HG03342 (cell line): ENCODE data around the gene DCAF17.
"Not testable (repeated sequence)": the region's sequence is repeated elsewhere in the genome, so short reads cannot be mapped to it uniquely, and the experiment has no call there.

Experiments
- ATAC-seq: cut with Tn5 transposase; IDR thresholded peaks from one replicate; pipeline ENCODE4 v1.9.1; 2021; ENCODE audit warnings: mild to moderate bottlenecking, moderate library complexity; ENCODE audit not compliant: unreplicated experiment

The DCAF17 gene

DNA sequence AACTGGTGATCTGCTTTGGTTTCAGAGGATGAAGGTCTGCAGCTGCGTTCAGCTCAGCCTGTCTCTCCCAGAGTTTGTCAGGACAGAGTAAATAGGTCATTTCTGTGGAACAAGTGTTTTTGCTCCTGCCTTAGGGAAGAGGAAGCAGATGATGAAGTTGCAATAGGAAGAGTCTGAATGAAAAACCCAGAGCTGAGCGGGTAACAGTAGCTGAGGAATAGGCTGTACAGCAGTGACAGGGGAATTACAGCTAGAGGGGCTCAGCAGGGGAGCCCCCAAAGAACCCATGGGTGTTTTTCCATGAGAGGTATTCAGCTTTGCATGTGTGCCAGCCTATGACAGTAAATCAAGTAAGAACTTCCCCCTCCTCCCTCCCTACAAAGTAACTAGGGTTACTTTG is 78.0 kb downstream of the DCAF17 start:
- no peak for ATAC-seq

GRCh38 chr2:171512683-171513195 is 78.7 kb downstream of the DCAF17 start:
- no peak for ATAC-seq

- ATAC-seq = no peak
These were observed 79.7 kb downstream of the DCAF17 start for GRCh38 chr2:171513719-171514160.

GRCh38 chr2:171514908-171515582 is 81.0 kb downstream of the DCAF17 start:
- ATAC-seq = no peak

- no peak for ATAC-seq
These were observed 81.8 kb downstream of the DCAF17 start for GRCh38 chr2:171515672-171516298.

DNA sequence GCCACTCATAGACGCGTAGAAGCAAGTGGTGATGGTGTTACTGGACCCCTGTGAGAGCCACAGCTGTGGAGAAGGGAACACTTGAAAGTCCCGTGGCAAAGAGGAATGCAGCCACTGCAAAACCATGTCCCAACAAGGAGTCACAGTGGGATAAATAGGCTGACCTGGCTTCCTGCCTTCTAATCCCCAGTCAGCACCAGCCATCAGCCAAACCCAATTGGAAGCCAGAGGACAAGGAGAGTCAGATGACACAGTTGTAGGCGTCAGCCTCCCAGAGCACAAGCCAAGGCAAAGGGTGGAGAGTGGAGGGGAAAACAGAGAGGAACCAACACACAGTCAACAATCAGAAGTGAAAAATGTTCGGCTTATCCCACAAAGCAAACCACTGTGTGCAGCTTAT is 82.8 kb downstream of the DCAF17 start:
- ATAC-seq = no peak

- ATAC-seq = no peak
These were observed 86.4 kb downstream of the DCAF17 start for GRCh38 chr2:171520471-171520870.

- ATAC-seq = peak; percentile 5
These were observed 87.5 kb downstream of the DCAF17 start for GRCh38 chr2:171521361-171522051.

DNA sequence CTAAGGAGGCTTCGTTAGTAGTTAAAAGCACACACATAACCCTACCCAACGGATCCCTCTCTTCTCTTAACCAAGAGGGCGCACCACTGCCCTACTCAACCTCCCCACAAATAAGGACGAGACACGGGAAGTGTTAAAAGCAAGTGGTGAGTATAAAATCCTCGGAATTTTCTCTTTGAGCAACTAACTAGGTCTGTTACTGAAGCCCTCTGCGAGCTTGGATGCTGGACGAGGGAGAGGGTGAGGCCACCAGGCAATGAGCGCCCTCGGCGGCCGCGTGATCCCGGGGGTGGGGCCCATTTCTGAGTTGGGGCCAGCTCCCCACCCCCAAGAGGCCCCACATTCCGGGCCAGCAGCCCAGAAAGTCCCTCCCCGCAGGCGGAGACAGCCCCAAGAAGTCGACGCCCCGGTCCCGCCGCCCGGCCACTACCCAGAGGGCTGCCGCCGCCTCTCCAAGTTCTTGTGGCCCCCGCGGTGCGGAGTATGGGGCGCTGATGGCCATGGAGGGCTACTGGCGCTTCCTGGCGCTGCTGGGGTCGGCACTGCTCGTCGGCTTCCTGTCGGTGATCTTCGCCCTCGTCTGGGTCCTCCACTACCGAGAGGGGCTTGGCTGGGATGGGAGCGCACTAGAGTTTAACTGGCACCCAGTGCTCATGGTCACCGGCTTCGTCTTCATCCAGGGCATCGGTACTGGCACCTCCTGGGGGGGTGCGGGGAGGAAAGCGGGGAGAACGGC is 88.2 kb downstream of the DCAF17 start, which contains the start of gene CYBRD1:
CYBRD1 (plus strand) TSS at position 423 of the 736 bp plus-strand sequence; CDS start at position 495, 72 bp downstream.
- ATAC-seq = peak; percentile 52

DNA sequence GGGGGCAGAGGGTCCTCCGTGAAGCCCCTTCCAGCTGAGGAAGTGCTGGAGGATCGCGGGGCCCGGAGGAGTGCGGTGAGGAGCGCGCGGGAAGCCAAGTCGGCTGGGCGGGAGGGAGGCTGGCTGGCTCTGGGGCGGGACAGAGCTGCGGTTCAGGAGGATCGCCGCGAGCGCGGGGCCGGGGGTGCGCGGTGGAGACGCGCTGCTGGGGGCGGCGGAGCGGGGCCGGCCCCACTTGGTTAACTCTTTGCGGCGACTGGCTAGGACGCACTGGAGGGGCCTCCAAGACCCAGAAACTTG is 88.7 kb downstream of the DCAF17 start:
- peak; percentile 29 for ATAC-seq

DNA sequence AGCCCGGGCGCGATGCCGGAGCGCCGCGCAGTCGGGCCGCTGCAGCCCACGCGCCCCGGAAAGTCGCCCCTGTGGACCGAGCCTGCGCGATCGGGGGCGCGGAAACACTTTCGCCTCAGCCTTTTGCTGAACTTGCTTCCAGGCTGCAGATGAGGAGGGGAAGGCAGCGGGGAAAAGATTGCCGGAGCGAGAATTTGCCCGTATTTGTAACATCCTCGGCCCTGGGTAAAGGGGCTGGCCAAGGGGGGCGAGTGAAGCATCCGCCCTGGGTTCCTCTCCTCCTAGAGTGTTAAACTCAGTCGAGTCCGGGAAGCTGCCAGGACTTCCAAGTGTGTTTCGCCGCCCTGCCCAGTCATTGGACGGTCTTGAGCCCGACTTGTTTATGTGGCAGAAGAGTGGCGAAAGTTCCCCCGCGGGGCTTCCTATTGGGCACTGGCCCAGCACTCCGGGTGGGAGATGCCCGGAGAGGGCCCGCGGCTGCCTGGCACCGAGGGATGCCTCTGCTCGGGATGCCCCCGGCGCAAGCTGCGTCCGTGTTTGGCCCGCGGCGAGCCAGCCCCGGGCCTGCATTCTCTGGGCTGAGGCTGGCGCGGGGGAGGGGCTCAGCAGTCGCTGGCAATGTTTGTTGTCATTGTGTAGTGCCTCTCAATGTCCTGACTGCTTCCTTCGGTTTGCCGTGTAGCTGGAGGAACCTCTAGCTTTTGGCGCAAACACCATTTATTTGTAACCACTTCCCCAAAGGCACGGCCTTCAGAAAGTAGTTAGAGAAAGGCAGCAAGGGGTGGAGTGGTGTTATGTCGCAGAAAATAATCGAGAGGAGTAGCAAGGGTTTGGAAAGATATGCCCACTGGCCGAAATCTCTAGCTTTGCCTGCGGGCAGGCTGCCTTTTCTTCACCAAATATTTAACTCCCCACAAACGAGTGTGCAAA is 89.3 kb downstream of the DCAF17 start:
- peak; percentile 25 for ATAC-seq

DNA sequence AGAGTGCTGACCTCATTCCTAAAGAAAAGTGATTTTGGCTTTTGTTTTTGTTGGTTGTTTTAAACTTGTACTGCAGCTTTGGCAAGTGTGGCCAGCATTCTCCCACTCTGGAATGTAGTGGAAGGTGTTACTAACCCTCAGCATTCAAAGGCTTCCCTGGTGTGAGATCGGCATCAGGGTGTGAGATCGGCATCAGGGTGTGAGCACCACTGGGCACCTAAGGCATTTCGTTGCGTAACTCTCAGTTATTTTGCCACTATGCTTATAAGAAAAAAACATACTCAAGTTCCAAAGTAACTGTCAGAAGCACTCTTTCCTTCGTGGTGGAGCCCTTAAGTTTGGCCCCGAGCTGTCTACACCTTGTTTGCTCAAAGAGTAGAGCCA is 90.0 kb downstream of the DCAF17 start:
- no peak for ATAC-seq

DNA sequence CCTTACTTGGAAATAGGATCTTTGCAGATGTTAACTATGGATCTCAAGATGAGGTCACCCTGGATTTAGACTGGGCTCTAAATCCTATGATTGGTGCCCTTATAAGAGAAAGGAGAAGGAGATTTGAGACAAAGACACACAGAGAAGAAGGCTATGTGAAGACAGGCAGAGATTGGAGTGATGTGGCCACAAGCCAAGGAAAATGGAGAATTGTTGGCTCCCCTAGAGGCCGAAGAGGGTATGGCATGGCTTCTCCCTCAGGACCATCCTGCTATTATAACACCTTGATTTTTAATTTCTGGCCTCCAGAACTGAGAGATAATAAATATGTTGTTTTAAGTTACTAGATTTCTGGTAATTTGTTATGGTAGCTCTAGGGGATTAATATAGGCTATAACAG is 95.9 kb downstream of the DCAF17 start:
- ATAC-seq = no peak

DNA sequence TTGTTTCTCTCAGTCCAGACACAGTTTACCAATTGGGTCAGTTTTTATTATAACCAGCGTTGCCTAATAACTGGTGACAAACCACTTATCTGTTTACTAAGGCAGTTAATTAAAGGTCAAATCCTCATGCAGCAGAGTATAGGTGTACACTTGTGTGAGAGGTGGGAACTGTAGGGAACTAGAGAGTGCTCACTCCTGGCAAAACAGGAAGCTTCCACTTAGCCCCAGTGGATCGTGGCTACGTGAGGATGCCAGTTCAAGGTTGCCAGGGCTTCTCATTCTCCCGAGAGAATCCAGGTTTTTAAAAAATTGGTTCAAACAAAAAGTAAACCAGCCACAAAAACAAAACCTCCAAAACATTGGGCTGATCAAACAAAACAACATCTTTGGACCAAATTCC is 96.4 kb downstream of the DCAF17 start:
- no peak for ATAC-seq

DNA sequence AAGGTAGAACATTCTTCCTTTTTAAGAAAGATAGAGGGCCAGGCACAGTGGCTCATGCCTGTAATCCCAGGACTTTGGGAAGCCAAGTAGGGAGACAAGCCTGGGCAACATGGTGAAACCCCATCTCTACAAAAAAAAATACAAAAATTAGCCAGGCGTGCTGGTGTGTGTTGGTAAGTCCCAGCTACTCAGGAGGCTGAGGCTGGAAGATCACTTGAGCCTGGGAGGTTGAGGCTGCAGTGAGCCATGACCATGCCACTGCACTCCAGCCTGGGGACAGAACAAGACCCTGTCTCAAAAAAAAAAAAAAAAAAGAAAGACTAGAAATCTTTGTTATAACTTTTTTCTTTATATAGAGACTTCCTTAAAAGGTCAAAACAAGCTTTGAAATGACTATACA is 96.8 kb downstream of the DCAF17 start:
- ATAC-seq = not testable (repeated sequence)

- ATAC-seq = no peak
These were observed 97.3 kb downstream of the DCAF17 start for GRCh38 chr2:171531291-171531690.

GRCh38 chr2:171531836-171532450 is 97.9 kb downstream of the DCAF17 start:
- ATAC-seq = no peak

DNA sequence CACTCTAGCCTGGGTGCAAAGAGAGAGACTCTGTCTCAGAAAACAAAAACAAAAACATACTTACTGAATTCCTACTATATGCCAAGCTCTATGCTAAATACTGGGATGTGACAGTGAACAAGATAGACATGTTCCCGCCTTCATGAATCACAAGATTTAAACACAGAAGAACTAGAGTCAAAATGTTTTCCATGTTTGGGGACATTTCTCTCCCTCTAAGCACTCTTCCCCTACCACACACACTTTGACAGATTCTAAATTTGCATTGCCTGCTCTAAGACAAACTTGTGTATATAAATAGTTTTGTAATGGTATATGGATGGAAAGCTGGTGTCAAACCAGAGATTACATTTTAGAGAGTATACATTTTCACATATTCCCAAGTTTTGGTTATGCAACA is 99.3 kb downstream of the DCAF17 start:
- no peak for ATAC-seq
